Stimulated activated CD4-positive, alpha-beta T cell treated with anti-CD3 and anti-CD28 coated beads, TNF-alpha, amount 100 ng/mL, for 48 hours (primary cell): Measurements from ENCODE around the gene LCP2.

ENCODE experiments used
- DNase-seq, 3 donors: peaks; one replicate each; pipeline ENCODE4 v3.0.0-alpha.2; 2020; ENCODE audit warnings: low read depth in 3 of 3

LCP2 gene

GRCh38 chr5:170297589-170298462 is at the start of gene LCP2:
Gene LCP2, minus strand, starts transcription at chr5:170297777. Its CDS starts 166 bp downstream, at chr5:170297611.
- DNase-seq: no peak

- DNase-seq: no peak
These were observed 49.5 kb upstream of the LCP2 start for GRCh38 chr5:170347022-170347567.

- no peak for DNase-seq
These were observed 48.4 kb upstream of the LCP2 start for GRCh38 chr5:170345971-170346370.

GRCh38 chr5:170343177-170343576 is 45.6 kb upstream of the LCP2 start:
- no peak for DNase-seq

GRCh38 chr5:170342153-170342725 is 44.7 kb upstream of the LCP2 start:
- no peak for DNase-seq

- DNase-seq: no peak
These were observed 44.0 kb upstream of the LCP2 start for GRCh38 chr5:170341545-170341944.

GRCh38 chr5:170339780-170340167 is 42.2 kb upstream of the LCP2 start:
- DNase-seq: no peak

- peak; percentile 32 to 52 (median 43) for DNase-seq
These were observed 41.6 kb upstream of the LCP2 start for GRCh38 chr5:170338933-170339779.

GRCh38 chr5:170338291-170338690 is 40.7 kb upstream of the LCP2 start:
- no peak for DNase-seq

GRCh38 chr5:170337045-170337733 is 39.6 kb upstream of the LCP2 start:
- no peak for DNase-seq

- no peak for DNase-seq
These were observed 38.5 kb upstream of the LCP2 start for GRCh38 chr5:170336065-170336464.

- DNase-seq: no peak
These were observed 37.0 kb upstream of the LCP2 start for GRCh38 chr5:170334626-170335025.

- DNase-seq: peak in 2 of 3 donors; percentile 51 to 54
These were observed 35.8 kb upstream of the LCP2 start for GRCh38 chr5:170333161-170333910.

GRCh38 chr5:170332058-170332457 is 34.5 kb upstream of the LCP2 start:
- no peak for DNase-seq

- DNase-seq: no peak
These were observed 33.0 kb upstream of the LCP2 start for GRCh38 chr5:170330568-170331054.

- no peak for DNase-seq
These were observed 31.9 kb upstream of the LCP2 start for GRCh38 chr5:170329524-170329923.

GRCh38 chr5:170327829-170328228 is 30.3 kb upstream of the LCP2 start:
- DNase-seq: no peak

GRCh38 chr5:170327168-170327567 is 29.6 kb upstream of the LCP2 start:
- DNase-seq: no peak

GRCh38 chr5:170319301-170319700 is 21.7 kb upstream of the LCP2 start:
- DNase-seq: no peak

GRCh38 chr5:170317499-170317898 is 19.9 kb upstream of the LCP2 start:
- no peak for DNase-seq

- no peak for DNase-seq
These were observed 19.4 kb upstream of the LCP2 start for GRCh38 chr5:170316937-170317336.
